HG03521 (cell line): Measurements from ENCODE around the gene F11R.
"Not testable (repeated sequence)": the region's sequence is repeated elsewhere in the genome, so short reads cannot be mapped to it uniquely, and the experiment has no call there.

Experiments used
- ATAC-seq: cut with Tn5 transposase; IDR thresholded peaks from one replicate; pipeline ENCODE4 v1.9.1; 2021; ENCODE audit warnings: mild to moderate bottlenecking, moderate library complexity; ENCODE audit not compliant: unreplicated experiment

F11R gene

GRCh38 chr1:161020509-161021164 lies at the start of gene F11R:
Gene F11R (minus strand): TSS chr1:161021152. CDS start chr1:161021073, 79 bp downstream.
- ATAC-seq = peak; percentile 21

GRCh38 chr1:161069731-161070270 lies 48.8 kb upstream of the F11R start, which contains the start of gene ARHGAP30:
Gene ARHGAP30 (minus strand): TSS chr1:161069891. CDS start chr1:161069624, 267 bp downstream.
- ATAC-seq = peak; percentile 88

GRCh38 chr1:161069241-161069640 lies 48.3 kb upstream of the F11R start:
- no peak for ATAC-seq

- ATAC-seq = no peak
Measured at GRCh38 chr1:161068306-161069234, 47.6 kb upstream of the F11R start.

GRCh38 chr1:161066694-161067093 lies 45.7 kb upstream of the F11R start:
- no peak for ATAC-seq

- ATAC-seq = not testable (repeated sequence)
Measured at GRCh38 chr1:161065681-161066080, 44.7 kb upstream of the F11R start.

- not testable (repeated sequence) for ATAC-seq
Measured at GRCh38 chr1:161063936-161064335, 43.0 kb upstream of the F11R start.

GRCh38 chr1:161061419-161061818 lies 40.5 kb upstream of the F11R start:
- no peak for ATAC-seq

- no peak for ATAC-seq
Measured at GRCh38 chr1:161059293-161059692, 38.3 kb upstream of the F11R start.

GRCh38 chr1:161054805-161055204 lies 33.9 kb upstream of the F11R start:
- no peak for ATAC-seq

GRCh38 chr1:161054232-161054631 lies 33.3 kb upstream of the F11R start:
- no peak for ATAC-seq

- ATAC-seq = no peak
Measured at GRCh38 chr1:161052899-161053298, 31.9 kb upstream of the F11R start.

- ATAC-seq = no peak
Measured at GRCh38 chr1:161051219-161051618, 30.3 kb upstream of the F11R start.

- no peak for ATAC-seq
Measured at GRCh38 chr1:161048949-161049722, 28.2 kb upstream of the F11R start.

GRCh38 chr1:161047436-161048420 lies 26.8 kb upstream of the F11R start:
- no peak for ATAC-seq

GRCh38 chr1:161046605-161047228 lies 25.8 kb upstream of the F11R start:
- ATAC-seq = no peak

GRCh38 chr1:161045736-161046604 lies 25.0 kb upstream of the F11R start, which contains the start of gene USF1:
Gene USF1 (minus strand): TSS chr1:161045977. CDS start chr1:161043275, 2,702 bp downstream.
- peak; percentile 61 for ATAC-seq
